BE2C (cell line): Measurements from ENCODE around the gene KCNN3.
"Not testable (repeated sequence)": the region's sequence is repeated elsewhere in the genome, so short reads cannot be mapped to it uniquely, and the experiment has no call there.

Experiments used
- DNase-seq: peaks from one replicate; pipeline ENCODE4 v3.0.0-alpha.2; 2020
- H3K27me3 ChIP-seq: fragments of 250-450 bp; sonication (Bioruptor Pico); 2 replicates; pipeline ENCODE4 v1.5.1; 2020; ENCODE audit warnings: mild to moderate bottlenecking
- H3K36me3 ChIP-seq: fragments of 250-450 bp; sonication (Bioruptor Pico); 2 replicates; pipeline ENCODE4 v1.5.1; 2020; ENCODE audit warnings: mild to moderate bottlenecking
- H3K4me1 ChIP-seq: fragments of 250-450 bp; sonication (Bioruptor Pico); 2 replicates; pipeline ENCODE4 v1.5.1; 2020
- H3K4me3 ChIP-seq: 2 replicates; pipeline ENCODE4 v1.5.1; 2011; ENCODE audit warnings: low read depth, low read length
- H3K9me3 ChIP-seq: fragments of 250-450 bp; sonication (Bioruptor Pico); 2 replicates; pipeline ENCODE4 v1.5.1; 2020
- TF ChIP-seq, protein P1 (sequence below): IDR thresholded peaks from 2 replicates; pipeline ENCODE4 v1.5.1; 2012; ENCODE audit warnings: mild to moderate bottlenecking, low read depth, low read length

KCNN3 gene

GRCh38 chr1:154695985-154696384 is 174.1 kb downstream of the KCNN3 start:
- TF ChIP-seq, protein P1, sequence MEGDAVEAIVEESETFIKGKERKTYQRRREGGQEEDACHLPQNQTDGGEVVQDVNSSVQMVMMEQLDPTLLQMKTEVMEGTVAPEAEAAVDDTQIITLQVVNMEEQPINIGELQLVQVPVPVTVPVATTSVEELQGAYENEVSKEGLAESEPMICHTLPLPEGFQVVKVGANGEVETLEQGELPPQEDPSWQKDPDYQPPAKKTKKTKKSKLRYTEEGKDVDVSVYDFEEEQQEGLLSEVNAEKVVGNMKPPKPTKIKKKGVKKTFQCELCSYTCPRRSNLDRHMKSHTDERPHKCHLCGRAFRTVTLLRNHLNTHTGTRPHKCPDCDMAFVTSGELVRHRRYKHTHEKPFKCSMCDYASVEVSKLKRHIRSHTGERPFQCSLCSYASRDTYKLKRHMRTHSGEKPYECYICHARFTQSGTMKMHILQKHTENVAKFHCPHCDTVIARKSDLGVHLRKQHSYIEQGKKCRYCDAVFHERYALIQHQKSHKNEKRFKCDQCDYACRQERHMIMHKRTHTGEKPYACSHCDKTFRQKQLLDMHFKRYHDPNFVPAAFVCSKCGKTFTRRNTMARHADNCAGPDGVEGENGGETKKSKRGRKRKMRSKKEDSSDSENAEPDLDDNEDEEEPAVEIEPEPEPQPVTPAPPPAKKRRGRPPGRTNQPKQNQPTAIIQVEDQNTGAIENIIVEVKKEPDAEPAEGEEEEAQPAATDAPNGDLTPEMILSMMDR = peak; percentile 55
- Histone ChIP-seq H3K9me3 (no peaks in the 10 kb centered on the region), H3K4me3 (no peak overlapping the region), H3K27me3 (no peaks in the 10 kb centered on the region), H3K36me3 (no peaks in the 10 kb centered on the region), H3K4me1 (no peaks in the 10 kb centered on the region)
- no peak for DNase-seq

- Histone ChIP-seq H3K36me3 (no peaks in the 10 kb centered on the region), H3K9me3 (no peaks in the 10 kb centered on the region), H3K4me3 (no peak overlapping the region), H3K4me1 (no peaks in the 10 kb centered on the region), H3K27me3 (no peaks in the 10 kb centered on the region)
- TF ChIP-seq, protein P1 = no peak
- no peak for DNase-seq
Observed at GRCh38 chr1:154694995-154695394, 175.1 kb downstream of the KCNN3 start.

DNA sequence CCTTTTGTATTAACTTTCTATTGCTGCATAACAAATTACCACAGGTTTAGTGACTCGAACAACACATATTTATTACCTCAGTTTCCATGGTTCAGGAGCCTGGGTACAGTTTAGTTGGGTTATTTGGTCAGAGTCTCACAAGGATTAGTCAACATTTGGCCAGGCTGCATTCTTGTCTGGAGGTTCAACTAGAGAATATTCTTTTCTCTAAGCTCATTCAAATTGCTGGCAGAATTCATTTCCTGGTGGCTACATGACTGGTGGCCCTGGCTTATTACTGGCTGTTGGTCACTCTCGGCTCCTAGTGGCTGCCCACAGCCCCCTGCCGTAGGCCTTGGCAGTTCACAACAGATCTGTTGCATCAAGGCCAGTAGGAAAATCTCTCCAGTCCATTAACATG is 181.0 kb downstream of the KCNN3 start:
- no peaks in the 10 kb centered on the region for H3K9me3 ChIP-seq
- H3K36me3 ChIP-seq = no peaks in the 10 kb centered on the region
- H3K27me3 ChIP-seq = no peaks in the 10 kb centered on the region
- no peaks in the 10 kb centered on the region for H3K4me1 ChIP-seq
- TF ChIP-seq, protein P1 = no peak
- H3K4me3 ChIP-seq = no peak overlapping the region
- DNase-seq = no peak

DNA sequence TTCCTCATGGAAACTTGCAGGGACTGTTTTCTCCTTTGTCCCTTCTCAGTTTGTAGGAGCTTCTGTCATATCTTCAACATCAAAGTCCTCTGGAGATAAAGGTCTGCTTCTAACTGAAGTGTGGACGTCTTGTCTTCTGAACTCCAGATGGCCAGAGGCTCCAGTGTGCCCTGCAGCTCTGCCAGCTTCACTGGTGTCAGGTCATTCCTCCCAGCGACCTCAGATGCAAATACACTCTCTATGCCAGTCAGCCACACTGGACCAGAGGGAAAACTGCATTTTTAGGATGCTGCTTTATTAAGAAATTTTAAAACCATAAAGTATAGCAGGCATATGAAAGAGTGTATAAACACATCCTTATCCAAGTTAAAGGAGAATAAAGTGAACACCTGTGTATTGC is 183.6 kb downstream of the KCNN3 start:
- TF ChIP-seq, protein P1 = no peak
- no peak overlapping the region for H3K4me3 ChIP-seq
- H3K27me3 ChIP-seq = no peaks in the 10 kb centered on the region
- no peaks in the 10 kb centered on the region for H3K9me3 ChIP-seq
- H3K36me3 ChIP-seq = no peaks in the 10 kb centered on the region
- DNase-seq = no peak
- H3K4me1 ChIP-seq = no peaks in the 10 kb centered on the region

- no peaks in the 10 kb centered on the region for H3K27me3 ChIP-seq
- DNase-seq = no peak
- TF ChIP-seq, protein P1 = no peak
Observed at GRCh38 chr1:154683820-154684219, 186.3 kb downstream of the KCNN3 start.

DNA sequence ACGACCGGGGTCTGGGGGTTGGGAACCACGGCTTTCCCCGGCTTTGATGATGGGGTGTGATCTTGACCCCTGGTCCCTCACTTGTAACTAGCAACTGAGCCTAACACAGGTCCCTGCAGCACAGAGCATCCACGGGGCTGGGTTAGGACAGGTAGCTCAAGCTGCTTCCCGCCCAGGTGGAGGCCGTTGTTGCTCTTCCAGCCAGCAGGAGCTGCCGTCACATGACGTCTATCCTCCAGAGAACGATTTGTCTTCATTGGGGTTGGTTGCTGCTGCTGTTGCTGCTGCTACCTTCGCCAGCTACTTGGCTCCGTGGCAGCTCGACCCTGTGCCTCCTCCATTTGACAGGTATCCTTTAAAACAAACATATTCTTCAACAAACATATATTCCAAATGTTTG is 187.8 kb downstream of the KCNN3 start:
- Histone ChIP-seq H3K27me3 (no peaks in the 10 kb centered on the region), H3K4me3 (no peak overlapping the region), H3K36me3 (no peaks in the 10 kb centered on the region), H3K4me1 (no peaks in the 10 kb centered on the region), H3K9me3 (no peaks in the 10 kb centered on the region; the same call in 1 of the 2 replicates)
- no peak for DNase-seq
- TF ChIP-seq, protein P1 = no peak

More at GRCh38 chr1:154683820-154684219, 186.3 kb downstream of the KCNN3 start:
- no peaks in the 10 kb centered on the region for H3K4me1 ChIP-seq
- H3K9me3 ChIP-seq = no peaks in the 10 kb centered on the region
- H3K36me3 ChIP-seq = no peaks in the 10 kb centered on the region
- no peak overlapping the region for H3K4me3 ChIP-seq

- H3K27me3 ChIP-seq, H3K9me3 ChIP-seq, DNase-seq, H3K4me1 ChIP-seq, H3K4me3 ChIP-seq, H3K36me3 ChIP-seq: not testable (repeated sequence)
Observed at GRCh38 chr1:154677844-154678243, 192.2 kb downstream of the KCNN3 start.

DNA sequence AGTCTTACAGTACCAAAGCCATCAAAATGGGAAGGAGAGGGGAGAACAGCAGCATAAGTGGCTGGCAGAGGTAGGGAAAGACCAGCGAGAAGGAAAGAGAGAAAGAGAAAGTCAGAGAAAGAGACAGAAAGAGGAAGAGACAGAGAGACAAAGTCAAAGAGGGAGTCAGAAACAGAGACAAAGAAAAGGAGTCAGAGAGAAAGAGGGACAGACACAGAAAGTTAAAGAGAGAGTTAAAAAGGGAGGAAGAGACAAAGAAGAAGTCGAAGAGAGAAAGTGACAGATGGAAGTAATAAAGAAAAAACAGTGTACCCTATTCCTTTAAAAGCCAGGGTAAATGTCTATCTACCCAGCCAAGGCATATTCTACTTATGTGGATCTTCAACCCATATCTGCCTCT is 193.2 kb downstream of the KCNN3 start:
- not testable (repeated sequence) for H3K36me3 ChIP-seq, H3K27me3 ChIP-seq, DNase-seq, H3K4me1 ChIP-seq, H3K9me3 ChIP-seq, H3K4me3 ChIP-seq

- not testable (repeated sequence) for H3K9me3 ChIP-seq, H3K4me3 ChIP-seq, H3K27me3 ChIP-seq, H3K4me1 ChIP-seq, H3K36me3 ChIP-seq, DNase-seq
Observed at GRCh38 chr1:154674456-154674855, 195.6 kb downstream of the KCNN3 start.

GRCh38 chr1:154672245-154672644 is 197.8 kb downstream of the KCNN3 start:
- not testable (repeated sequence) for H3K4me1 ChIP-seq, H3K36me3 ChIP-seq, H3K9me3 ChIP-seq, DNase-seq, H3K4me3 ChIP-seq, H3K27me3 ChIP-seq
